ENCODE data around the gene COBLL1.
"Not testable (repeated sequence)": the region's sequence is repeated elsewhere in the genome, so short reads cannot be mapped to it uniquely, and the experiment has no call there.

COBLL1 gene

DNA sequence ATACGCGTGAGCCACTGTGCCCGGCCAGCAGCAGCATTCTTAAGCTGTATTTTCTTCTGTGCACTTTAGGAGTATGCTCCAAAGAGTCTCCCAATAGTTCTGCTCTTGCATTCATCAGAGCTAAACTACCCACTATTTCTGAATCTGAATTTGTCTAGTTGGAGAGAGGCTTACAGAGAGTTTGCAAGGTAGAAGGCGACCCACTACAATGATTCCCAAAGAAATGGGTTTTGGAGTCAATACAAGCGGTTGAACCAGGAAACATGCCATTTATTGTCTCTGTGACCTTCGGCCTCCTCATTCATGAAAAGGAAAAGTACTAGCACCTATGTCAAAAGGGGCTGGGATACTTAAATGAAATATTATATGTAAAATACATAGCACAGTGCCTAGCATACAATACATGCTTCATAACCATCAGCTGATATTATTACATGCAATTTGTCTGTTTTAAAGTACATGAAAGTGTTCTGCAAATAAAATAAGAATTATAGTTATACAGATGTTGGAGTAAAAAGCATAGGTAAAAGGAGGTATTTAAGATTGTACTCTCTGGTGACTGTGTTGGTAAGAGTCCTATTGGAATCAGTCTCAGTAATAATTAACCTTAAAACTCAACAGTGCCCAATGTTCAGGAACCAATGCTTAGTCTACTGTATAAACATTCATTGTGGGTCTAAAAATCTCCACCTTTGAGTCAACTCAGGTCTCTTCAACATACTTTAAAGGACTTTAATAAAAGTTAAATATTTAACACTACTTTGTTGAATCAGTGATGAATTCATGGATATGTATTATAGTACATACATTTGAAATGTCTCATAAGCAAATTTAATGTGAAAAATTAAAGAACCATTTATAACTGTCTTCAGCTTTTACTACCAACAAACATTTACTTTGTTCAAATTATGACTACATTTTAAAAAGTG is 130.5 kb downstream of the COBLL1 start:
- DNase-seq, result no peak

DNA sequence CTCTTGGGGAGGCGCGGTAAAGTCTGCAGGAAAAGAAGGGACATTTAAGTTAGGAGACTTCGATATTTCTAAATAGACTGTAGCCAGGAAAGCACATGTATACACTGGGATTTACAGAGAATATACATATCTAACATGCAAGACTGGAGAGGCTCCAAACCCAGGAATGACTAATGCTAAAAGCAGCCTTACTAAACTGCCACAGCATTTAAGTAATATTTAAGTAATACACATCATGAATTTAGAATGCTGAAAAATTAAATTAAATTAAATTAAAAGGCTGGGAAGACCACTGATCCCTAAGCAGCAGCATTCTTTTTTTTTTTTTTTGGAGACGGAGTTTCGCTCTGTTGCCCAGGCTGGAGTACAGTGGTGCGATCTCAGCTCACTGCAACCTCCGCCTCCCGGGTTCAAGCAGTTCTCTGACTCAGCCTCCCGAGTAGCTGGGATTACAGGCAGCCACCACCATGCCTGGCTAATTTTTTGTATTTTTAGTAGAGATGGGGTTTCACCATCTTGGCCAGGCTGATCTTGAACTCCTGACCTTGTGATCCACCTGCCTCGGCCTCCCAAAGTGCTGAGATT is 131.3 kb downstream of the COBLL1 start:
- DNase-seq, result not testable (repeated sequence)

DNA sequence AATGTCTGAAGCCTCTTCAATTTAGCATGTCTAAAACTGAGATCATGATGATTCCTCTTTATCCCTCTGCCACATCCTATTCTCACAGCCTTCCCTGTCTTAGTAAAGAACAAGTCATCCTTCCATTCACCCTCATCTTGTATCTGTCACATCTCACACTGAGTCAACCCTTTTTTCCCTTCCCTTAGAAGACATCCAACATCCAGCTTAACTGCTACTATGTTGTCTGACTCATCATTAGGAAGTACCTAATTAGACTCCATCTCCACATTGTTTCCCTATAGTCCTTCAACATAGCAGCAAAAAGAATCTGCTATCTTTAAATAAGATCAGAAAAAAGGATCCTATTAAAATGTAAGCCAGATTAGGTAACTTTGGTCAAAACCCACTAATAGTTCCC is 135.1 kb downstream of the COBLL1 start:
- DNase-seq, result no peak

DNA sequence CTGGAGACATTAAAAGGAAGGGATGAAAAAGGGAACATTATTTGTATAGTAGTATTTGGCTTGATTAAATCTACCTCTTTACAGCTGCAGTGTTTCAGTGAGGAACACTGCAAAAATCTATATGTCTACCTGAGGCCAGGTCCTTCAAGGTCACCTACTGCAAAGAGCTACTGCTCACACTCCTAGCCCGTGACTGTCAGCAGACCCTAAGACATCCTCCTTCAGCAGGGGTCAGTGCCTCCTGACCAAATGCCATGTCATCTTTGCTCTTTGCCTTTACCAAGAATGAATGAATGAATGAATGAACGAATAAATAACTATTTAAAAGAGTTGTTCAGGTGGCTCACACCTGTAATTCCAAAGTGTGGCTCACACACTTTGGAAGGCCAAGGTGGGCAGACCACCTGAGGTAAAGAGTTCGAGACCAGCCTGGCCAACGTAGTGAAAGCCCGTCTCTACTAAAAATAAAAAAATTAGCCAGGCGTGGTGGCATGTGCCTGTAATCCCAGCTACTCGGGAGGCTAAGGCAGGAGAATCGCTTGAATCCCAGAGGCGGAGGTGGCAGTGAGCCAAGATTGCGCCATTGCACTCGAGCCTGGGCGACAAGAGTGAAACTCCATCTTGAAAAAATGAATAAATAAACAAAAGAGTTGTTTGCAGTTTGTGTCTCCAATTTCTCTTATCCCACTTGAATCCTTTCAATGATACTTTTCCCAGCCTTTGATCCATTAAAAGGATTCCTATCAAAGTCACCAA is 136.0 kb downstream of the COBLL1 start:
- no peak for DNase-seq

GRCh38 chr2:164703915-164704706 is 137.5 kb downstream of the COBLL1 start:
- DNase-seq, result no peak

- DNase-seq, result no peak
These were observed 140.1 kb downstream of the COBLL1 start for GRCh38 chr2:164701565-164701964.

DNA sequence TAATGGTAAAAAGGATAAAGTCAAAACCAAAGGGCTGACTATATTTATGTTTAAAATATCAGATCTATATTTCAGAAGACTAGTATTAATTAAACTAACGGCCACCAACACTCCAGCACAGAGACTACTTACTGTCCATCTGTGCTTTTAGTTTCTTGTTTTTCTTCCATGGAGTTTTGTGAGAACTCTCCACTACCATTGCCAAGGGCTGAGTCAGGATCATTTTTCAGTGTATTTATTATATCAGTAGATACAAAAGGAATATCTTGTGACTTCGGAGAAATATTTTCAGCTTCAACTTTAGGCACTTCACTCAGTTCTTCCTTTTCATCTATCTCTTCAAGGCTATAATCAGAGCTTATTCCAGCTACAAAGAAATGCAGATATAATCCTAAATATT is 141.2 kb downstream of the COBLL1 start:
- no peak for DNase-seq

GRCh38 chr2:164697688-164698461 is 143.7 kb downstream of the COBLL1 start:
- DNase-seq, result no peak

DNA sequence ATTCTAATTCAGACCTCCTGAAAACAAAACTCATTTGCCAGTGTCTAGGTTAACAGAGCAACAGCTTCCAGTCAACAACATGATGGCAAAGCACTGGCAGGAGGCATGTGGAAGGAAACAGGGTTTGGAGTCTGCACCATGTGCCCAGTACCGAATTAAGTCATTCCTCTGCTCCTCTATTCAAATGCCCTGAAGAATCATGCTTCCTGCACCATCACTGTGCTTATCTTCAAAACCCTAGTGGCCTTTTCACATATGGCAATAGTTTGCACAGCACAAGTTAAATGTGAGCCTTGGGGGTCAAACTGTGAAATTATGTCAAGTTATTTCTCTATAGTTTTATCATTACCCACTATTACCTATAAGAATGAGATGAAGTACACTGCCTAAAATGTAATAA is 145.0 kb downstream of the COBLL1 start:
- no peak for DNase-seq

DNA sequence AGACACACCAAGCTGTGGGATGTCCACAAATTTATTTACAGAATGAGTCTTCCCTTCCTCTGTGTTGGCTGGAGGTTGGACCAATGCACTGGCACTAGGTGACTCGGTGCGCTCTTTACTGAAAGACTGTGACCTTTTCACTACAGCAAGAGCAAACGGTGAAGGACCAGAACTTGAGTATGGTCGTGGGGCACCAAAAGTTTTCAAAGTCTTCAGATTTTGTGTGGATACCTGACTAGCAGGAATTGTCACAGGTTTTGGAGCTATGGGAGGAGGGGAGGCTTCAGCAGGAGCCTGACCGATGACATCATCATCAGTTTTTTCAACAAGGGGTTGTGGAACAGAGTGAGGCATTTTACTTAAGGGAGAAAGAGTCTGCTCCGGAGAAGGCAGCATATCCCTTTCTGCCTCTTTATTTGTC is 147.3 kb downstream of the COBLL1 start:
- DNase-seq, result no peak

DNA sequence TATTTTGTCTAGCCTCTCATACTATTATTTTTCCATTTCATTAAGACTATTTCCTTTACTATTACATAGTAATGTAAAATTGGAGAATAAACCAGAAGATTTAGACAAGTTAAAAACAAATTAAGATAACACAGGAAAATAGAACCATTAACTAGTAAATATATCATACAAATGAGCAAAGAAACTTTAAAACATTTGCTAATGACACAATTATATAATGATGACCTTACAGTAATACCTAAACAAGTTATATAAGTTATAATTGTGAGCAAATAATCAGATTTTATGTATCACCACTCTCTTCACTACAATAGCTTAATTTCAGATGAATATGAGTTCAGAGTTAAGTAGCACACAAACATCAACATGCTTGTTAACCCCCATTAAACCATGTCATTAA is 147.8 kb downstream of the COBLL1 start:
- DNase-seq, result no peak

GRCh38 chr2:164693390-164693789 is 148.2 kb downstream of the COBLL1 start:
- DNase-seq, result no peak

DNA sequence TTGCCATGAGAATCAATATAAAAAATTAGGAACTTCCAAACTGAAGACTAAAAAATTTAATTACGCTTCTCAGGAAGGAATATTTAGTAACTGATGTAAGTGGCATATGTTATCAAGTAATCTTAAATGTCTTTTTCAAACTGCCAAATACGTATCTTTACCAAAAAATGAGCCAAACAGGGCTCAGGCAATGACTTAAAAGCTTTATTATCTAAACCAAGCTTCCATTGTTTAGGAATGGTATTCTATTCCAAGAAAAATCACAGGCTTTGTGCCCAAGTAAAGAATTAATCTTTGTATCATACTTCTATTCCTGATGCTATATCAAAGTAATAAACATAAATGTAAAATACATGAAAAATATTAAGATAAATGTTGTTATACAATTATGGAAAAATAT is 148.7 kb downstream of the COBLL1 start:
- DNase-seq, result no peak

DNA sequence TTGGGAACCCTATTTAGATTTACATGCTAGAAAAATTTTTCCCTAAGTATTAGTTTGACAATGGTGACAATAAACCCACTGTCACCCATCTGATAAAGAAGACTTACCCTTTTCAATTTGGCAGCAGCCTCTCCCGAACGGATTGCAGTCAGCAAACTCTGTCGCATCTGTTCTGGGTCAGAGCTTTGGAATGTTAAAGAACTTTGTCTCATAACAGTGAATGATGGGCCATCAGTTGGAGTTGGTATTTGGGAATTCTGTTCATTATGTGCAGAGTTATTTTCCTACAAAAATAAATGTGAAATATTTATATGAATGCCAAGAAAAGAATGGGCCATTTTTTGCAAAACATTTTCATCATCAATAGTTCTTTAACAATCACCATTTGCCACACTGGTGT is 149.5 kb downstream of the COBLL1 start:
- no peak for DNase-seq

GRCh38 chr2:164691346-164691887 is 150.2 kb downstream of the COBLL1 start:
- DNase-seq, result no peak

- no peak for DNase-seq
These were observed 151.3 kb downstream of the COBLL1 start for GRCh38 chr2:164690361-164690760.

DNA sequence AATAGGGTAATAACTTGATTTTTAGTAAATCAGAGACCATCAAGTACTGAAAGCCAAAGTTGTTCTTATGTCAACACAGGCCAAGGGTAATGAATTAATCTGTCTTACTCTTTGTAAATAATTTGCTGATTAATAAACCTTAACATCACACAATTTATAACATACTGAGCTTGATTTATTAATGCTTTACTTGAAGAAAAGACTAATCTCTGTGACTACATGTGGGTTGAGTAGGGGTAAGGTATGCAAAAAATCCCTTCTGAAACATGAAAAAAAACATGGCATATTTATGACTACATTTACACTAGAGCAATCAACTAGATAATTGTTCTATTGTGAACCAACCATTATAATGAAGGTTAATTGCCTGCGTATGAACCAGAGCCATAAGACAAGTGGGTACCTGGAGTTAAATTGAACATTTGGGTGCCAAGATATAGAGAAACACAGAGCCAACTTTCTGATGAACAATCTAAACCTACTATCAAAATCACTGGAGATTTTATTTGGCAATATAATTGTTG is 152.7 kb downstream of the COBLL1 start:
- DNase-seq, result no peak

GRCh38 chr2:164681009-164681408 is 160.6 kb downstream of the COBLL1 start:
- DNase-seq, result no peak

- no peak for DNase-seq
These were observed 162.9 kb downstream of the COBLL1 start for GRCh38 chr2:164678631-164679149.

- DNase-seq, result no peak
These were observed 163.9 kb downstream of the COBLL1 start for GRCh38 chr2:164677733-164678132.

DNA sequence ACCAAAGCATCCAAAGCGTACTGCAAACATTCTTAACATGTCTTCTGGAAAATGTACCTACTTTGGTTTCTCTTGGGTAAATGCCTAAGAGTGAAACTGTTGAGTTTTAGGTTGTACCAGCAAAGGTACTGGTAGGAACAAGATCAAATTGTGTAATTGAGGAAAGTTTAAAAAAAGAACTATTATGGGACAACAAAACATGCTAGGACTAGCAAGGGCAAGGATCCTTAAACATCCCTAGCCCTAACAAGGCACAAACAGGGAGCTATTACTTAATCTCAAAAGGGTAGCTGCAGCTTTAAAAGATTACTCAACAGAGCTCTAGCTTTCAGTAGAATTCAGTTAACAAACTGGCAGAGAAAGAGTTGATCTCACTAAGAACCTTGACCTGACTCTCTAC is 164.4 kb downstream of the COBLL1 start:
- no peak for DNase-seq
